SK-N-SH (cell line): ENCODE data around the gene STX18. TPM values are rescaled to one million over a fixed set of nuclear protein-coding genes. Genes with fewer than 3 reads are reported as not detected.

Source experiments
- CTCF ChIA-PET: fragments of 300-600, 350-600 bp; formaldehyde crosslinking; extraction: SDS; loops from one replicate; lab custom pipeline; 2021; lab: Yijun Ruan, JAX
- POLR2A ChIA-PET: fragments of 350-600 bp; sonication (Branson Sonifier 250); formaldehyde crosslinking; extraction: SDS; loops from one replicate; lab custom pipeline; 2020; ENCODE audit warnings: antibody characterized with exemption, inconsistent platforms; lab: Yijun Ruan, JAX
- DNase-seq: peaks from one replicate; pipeline ENCODE4 v3.0.0; 2012
- H2AFZ ChIP-seq: fragments of 200-600 bp; sonication (generic); 2 replicates; pipeline ENCODE4 v1.8.1; 2016; ENCODE audit warnings: antibody characterized with exemption, mild to moderate bottlenecking, low read depth
- H3F3A ChIP-seq: fragments of 200-600 bp; sonication (generic); replicated peaks from 2 replicates; pipeline ENCODE3; 2016; ENCODE audit warnings: antibody characterized with exemption, mild to moderate bottlenecking; ENCODE audit not compliant: insufficient read depth
- H3K27ac ChIP-seq, 2 experiments: fragments of 200-500 bp in 1 of 2; fragments of 200-600 bp in 1 of 2; sonication (Bioruptor generic) in 1 of 2; sonication (generic), shearing (Covaris generic) in 1 of 2; 2 replicates each; pipeline versions ENCODE4 v1.5.1 to v1.6.1; 2014 to 2016; ENCODE audit warnings: low read depth in 2 of 2, inconsistent platforms in 1 of 2, low read length in 1 of 2, mild to moderate bottlenecking in 1 of 2, mixed read lengths in 1 of 2
- H3K27me3 ChIP-seq: fragments of 200-600 bp; sonication (generic), shearing (Covaris generic); 2 replicates; pipeline ENCODE4 v1.6.1; 2016; ENCODE audit warnings: mixed run types; ENCODE audit not compliant: insufficient read depth
- H3K36me3 ChIP-seq, 2 experiments: fragments of 200-500 bp in 1 of 2; fragments of 200-600 bp in 1 of 2; sonication (Bioruptor generic) in 1 of 2; sonication (generic) in 1 of 2; replicated peaks in 1 of 2; 2 replicates each; pipeline versions ENCODE3 to v1.5.1; 2014 to 2016; ENCODE audit warnings: low read length in 1 of 2, mild to moderate bottlenecking in 1 of 2; ENCODE audit not compliant: insufficient read depth in 2 of 2, control insufficient read depth in 1 of 2
- H3K4me1 ChIP-seq, 2 experiments: fragments of 200-500 bp in 1 of 2; fragments of 200-600 bp in 1 of 2; sonication (Bioruptor generic) in 1 of 2; sonication (generic), shearing (Covaris generic) in 1 of 2; 2 replicates each; pipeline versions ENCODE4 v1.5.1 to v1.6.1; 2014 to 2016; ENCODE audit warnings: low read depth in 1 of 2, low read length in 1 of 2, mixed run types in 1 of 2; ENCODE audit not compliant: insufficient read depth in 2 of 2, control insufficient read depth in 1 of 2
- H3K4me2 ChIP-seq: fragments of 200-600 bp; sonication (generic), shearing (Covaris generic); 2 replicates; pipeline ENCODE4 v1.6.1; 2017; ENCODE audit warnings: mixed run types
- H3K4me3 ChIP-seq, 2 experiments: fragments of 200-500 bp in 1 of 2; fragments of 200-600 bp in 1 of 2; sonication (Bioruptor generic) in 1 of 2; sonication (generic), shearing (Covaris generic) in 1 of 2; 2 replicates each; pipeline versions ENCODE4 v1.5.1 to v1.8.1; 2014 to 2016; ENCODE audit warnings: low read depth in 2 of 2, inconsistent platforms in 1 of 2, low read length in 1 of 2, mild to moderate bottlenecking in 1 of 2, mixed read lengths in 1 of 2, moderate library complexity in 1 of 2
- H3K79me2 ChIP-seq: fragments of 200-600 bp; sonication (generic); 2 replicates; pipeline ENCODE4 v1.8.1; 2017; ENCODE audit warnings: mild to moderate bottlenecking; ENCODE audit not compliant: insufficient read depth
- H3K9ac ChIP-seq: fragments of 200-600 bp; sonication (generic); 2 replicates; pipeline ENCODE4 v1.6.1; 2017; ENCODE audit warnings: mixed run types
- H3K9me2 ChIP-seq: fragments of 200-600 bp; sonication (generic); 2 replicates; pipeline ENCODE4 v1.6.1; 2017; ENCODE audit warnings: mixed run types
- H3K9me3 ChIP-seq: fragments of 200-600 bp; sonication (generic); 2 replicates; pipeline ENCODE4 v1.6.1; 2017; ENCODE audit warnings: mixed run types, mild to moderate bottlenecking, moderate library complexity
- H4K20me1 ChIP-seq: fragments of 200-600 bp; sonication (generic); 2 replicates; pipeline ENCODE4 v1.6.1; 2017; ENCODE audit warnings: mild to moderate bottlenecking, mixed run types; ENCODE audit not compliant: insufficient read depth
- CHD2 ChIP-seq: fragments of 150-350 bp; IDR thresholded peaks from 2 replicates; pipeline ENCODE4 v1.6.1; 2018; ENCODE audit warnings: low read length; ENCODE audit not compliant: partially characterized antibody
- ELF1 ChIP-seq: IDR thresholded peaks from 2 replicates; pipeline ENCODE4 v1.4.0; 2012
- EP300 ChIP-seq, 2 experiments: IDR thresholded peaks; 2 replicates each; pipeline versions ENCODE4 v1.4.0 to v1.6.1; 2012; ENCODE audit warnings: borderline replicate concordance in 1 of 2, low read depth in 1 of 2, low read length in 1 of 2
- EZH2phosphoT487 ChIP-seq: fragments of 200-600 bp; sonication (generic); IDR thresholded peaks from 2 replicates; pipeline ENCODE4 v1.6.1; 2017; ENCODE audit warnings: low read depth, mixed run types, mild to moderate bottlenecking, antibody characterized with exemption, moderate library complexity, borderline replicate concordance
- FOSL2 ChIP-seq: IDR thresholded peaks from 2 replicates; pipeline ENCODE4 v1.4.0; 2012; ENCODE audit warnings: low read depth, mild to moderate bottlenecking, moderate library complexity, borderline replicate concordance
- FOXJ3 ChIP-seq: sonication (generic); formaldehyde crosslinking; IDR thresholded peaks from 2 replicates; pipeline ENCODE4 v1.5.1; 2020; ENCODE audit warnings: mild to moderate bottlenecking, missing genetic modification reagents
- FOXM1 ChIP-seq: IDR thresholded peaks from 2 replicates; pipeline ENCODE4 v1.4.0; 2012; ENCODE audit warnings: low read depth, mild to moderate bottlenecking
- GABPA ChIP-seq: IDR thresholded peaks from 2 replicates; pipeline ENCODE4 v1.4.0; 2012; ENCODE audit warnings: low read depth, mild to moderate bottlenecking
- MEF2A ChIP-seq: IDR thresholded peaks from 2 replicates; pipeline ENCODE4 v1.4.0; 2012; ENCODE audit warnings: low read depth, borderline replicate concordance
- MXI1 ChIP-seq: IDR thresholded peaks from 2 replicates; pipeline ENCODE4 v1.6.1; 2012; ENCODE audit warnings: mild to moderate bottlenecking, low read depth, low read length, improper control_type of control experiment
- POLR2AphosphoS5 ChIP-seq: IDR thresholded peaks from 2 replicates; pipeline ENCODE4 v1.6.1; 2012; ENCODE audit warnings: low read depth, low read length
- RCOR1 ChIP-seq: fragments of 150-350 bp; IDR thresholded peaks from 2 replicates; pipeline ENCODE4 v1.6.1; 2017; ENCODE audit warnings: antibody characterized with exemption, low read length
- RFX5 ChIP-seq: IDR thresholded peaks from 2 replicates; pipeline ENCODE4 v1.6.1; 2012; ENCODE audit warnings: mild to moderate bottlenecking, improper control_type of control experiment, low read length
- YY1 ChIP-seq: IDR thresholded peaks from 2 replicates; pipeline ENCODE4 v1.4.0; 2012; ENCODE audit warnings: low read depth, mild to moderate bottlenecking
- WGBS: methylation state at CpG from one replicate; pipeline ENCODE4 v1.1.6; 2017; ENCODE audit warnings: low lambda C conversion rate; 5-methylcytosine and 5-hydroxymethylcytosine counted together
- polyA plus RNA-seq, 3 experiments: library from polyadenylated mRNA; depleted of rRNA; stranded (reverse); fragments of >200 nt; gene quantifications; 2 replicates each; pipeline ENCODE4 v1.2.3, GENCODE V29; 2012
- TF ChIP-seq, protein P1 (sequence below): fragments of 150-350 bp; IDR thresholded peaks from 2 replicates; pipeline ENCODE4 v1.6.1; 2017; ENCODE audit warnings: antibody characterized with exemption, low read length, low read depth, borderline replicate concordance
- TF ChIP-seq, protein P2 (sequence below): IDR thresholded peaks from 2 replicates; pipeline ENCODE4 v1.4.0; 2012; ENCODE audit warnings: low read depth, borderline replicate concordance

The STX18 gene
- polyA plus RNA-seq, 1 of the 3 experiments (the other 2 are of a cell fraction): 17.3 TPM

DNA sequence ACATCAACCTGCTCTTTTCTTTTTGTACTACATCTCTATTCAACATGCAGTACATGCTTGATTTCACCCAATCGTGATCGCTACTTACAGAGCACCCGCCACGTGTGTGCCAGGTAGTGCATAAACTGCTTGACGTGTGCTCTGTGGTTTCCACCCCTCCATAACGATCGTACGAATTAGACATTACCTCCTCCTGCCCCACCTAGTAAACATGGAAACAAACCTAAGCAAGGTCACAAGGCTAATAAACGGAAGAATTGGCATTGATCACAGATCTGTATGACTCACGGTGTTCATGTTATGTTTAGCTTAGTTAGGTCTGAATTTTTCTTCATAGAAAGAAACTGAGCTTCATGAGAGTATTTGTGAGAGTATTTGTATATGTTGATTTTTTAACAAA, 64.1 kb downstream of the STX18 start (continued):
- TF ChIP-seq MXI1: no peak
- TF ChIP-seq, protein P1, sequence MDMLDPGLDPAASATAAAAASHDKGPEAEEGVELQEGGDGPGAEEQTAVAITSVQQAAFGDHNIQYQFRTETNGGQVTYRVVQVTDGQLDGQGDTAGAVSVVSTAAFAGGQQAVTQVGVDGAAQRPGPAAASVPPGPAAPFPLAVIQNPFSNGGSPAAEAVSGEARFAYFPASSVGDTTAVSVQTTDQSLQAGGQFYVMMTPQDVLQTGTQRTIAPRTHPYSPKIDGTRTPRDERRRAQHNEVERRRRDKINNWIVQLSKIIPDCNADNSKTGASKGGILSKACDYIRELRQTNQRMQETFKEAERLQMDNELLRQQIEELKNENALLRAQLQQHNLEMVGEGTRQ: no peak
- TF ChIP-seq GABPA: no peak
- TF ChIP-seq, protein P2, sequence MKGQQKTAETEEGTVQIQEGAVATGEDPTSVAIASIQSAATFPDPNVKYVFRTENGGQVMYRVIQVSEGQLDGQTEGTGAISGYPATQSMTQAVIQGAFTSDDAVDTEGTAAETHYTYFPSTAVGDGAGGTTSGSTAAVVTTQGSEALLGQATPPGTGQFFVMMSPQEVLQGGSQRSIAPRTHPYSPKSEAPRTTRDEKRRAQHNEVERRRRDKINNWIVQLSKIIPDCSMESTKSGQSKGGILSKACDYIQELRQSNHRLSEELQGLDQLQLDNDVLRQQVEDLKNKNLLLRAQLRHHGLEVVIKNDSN: no peak
- TF ChIP-seq YY1: no peak
- no peak for TF ChIP-seq MEF2A
- TF ChIP-seq FOXJ3 (CRISPR knock-in tag): no peak

DNA sequence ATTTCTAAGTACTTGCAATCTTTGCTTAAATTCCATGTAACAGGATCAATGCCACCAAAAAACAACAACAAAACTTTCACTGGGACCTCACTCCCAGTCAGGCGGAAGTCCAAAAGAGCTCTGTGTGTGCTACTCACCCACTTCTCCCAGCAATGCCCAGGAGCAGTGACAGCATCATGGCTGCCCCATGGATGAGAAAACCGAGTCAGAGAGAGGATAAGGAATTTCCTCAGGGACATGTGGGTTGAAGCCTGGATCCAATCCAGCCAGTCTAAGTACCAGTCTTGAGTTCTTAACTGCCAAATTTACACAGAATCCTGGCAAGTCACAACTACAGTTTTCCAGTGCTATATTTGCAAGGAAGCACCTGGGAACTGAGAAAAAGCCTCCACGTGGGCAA, 64.5 kb downstream of the STX18 start:
- WGBS: 76% methylated on average over 3 of the region's 3 CpGs

DNA sequence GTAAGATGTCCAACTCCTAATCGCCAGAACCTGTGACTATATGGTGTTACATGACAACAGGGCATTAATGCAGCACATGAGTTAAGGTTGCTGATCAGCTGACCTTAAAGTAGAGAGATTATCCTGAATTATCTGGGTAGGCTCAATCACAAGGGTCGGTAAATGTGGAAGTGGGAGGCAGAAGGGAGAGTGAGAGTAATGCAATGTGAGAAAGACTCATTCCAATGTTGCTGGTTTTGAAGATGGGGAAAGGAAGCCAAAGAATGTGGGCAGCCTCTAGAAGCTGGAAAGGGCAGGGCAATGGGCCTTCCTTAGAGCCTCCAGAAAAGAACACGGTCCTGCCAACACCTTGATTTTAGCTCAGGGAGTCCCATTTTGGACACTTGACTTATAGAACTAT, 67.4 kb downstream of the STX18 start:
- Histone ChIP-seq H3K9me3 (no peaks in the 10 kb centered on the region), H3K79me2 (peaks cover 15% of the 10 kb centered on the region; the same call in 1 of the 2 replicates), H3K36me3 (peaks cover 0 to 17% of the 10 kb centered on the region in 2 experiments), H3K9me2 (no peaks in the 10 kb centered on the region), H3F3A (no peaks in the 10 kb centered on the region), H3K4me3 (no peak overlapping the region), H3K27me3 (no peaks in the 10 kb centered on the region), H3K4me2 (no peak overlapping the region), H3K4me1 (peaks cover 0 to 12% of the 10 kb centered on the region in 2 experiments; a peak in 2 of 4 replicates), H4K20me1 (peaks cover 3% of the 10 kb centered on the region; the same call in 1 of the 2 replicates), H3K9ac (no peak overlapping the region), H3K27ac (no peak overlapping the region), H2AFZ (no peak overlapping the region)
- DNase-seq: no peak
- POLR2A ChIA-PET: no interaction called here
- 93% methylated on average over 3 of the region's 3 CpGs for WGBS
- CTCF ChIA-PET: interaction anchor here (0.9 to 2.6 kb wide), 5 partner anchors 9 to 45 kb away, joined by 3 to 12 read pairs (median 5); no protein-coding TSS in a partner anchor
- no peak for TF ChIP-seq EP300 (IDR thresholded peaks at IDR 0.05; ENCODE audit: borderline replicate concordance in 1 of 2, low read depth in 1 of 2, low read length in 1 of 2)
- no peak for TF ChIP-seq ELF1
- TF ChIP-seq FOSL2: no peak
- TF ChIP-seq POLR2AphosphoS5: no peak
- TF ChIP-seq CHD2: no peak
- no peak for TF ChIP-seq EZH2phosphoT487
- TF ChIP-seq FOXM1: no peak
- no peak for TF ChIP-seq RFX5

More for the DNA sequence above, 64.5 kb downstream of the STX18 start:
- Histone ChIP-seq H4K20me1 (peaks cover 7% of the 10 kb centered on the region; the same call in 1 of the 2 replicates), H3K79me2 (peaks cover 8% of the 10 kb centered on the region; the same call in 1 of the 2 replicates), H3K4me2 (no peak overlapping the region), H3K4me1 (peaks cover 4 to 12% of the 10 kb centered on the region in 2 experiments; a peak in 2 of 4 replicates), H3F3A (peaks cover 4% of the 10 kb centered on the region), H3K36me3 (no peaks in the 10 kb centered on the region), H3K27ac (no peak overlapping the region), H3K4me3 (no peak overlapping the region), H3K9me3 (no peaks in the 10 kb centered on the region), H2AFZ (no peak overlapping the region), H3K27me3 (no peaks in the 10 kb centered on the region), H3K9me2 (no peaks in the 10 kb centered on the region), H3K9ac (no peak overlapping the region)
- CTCF ChIA-PET: interaction anchor here (0.8 to 4.8 kb wide), 5 partner anchors 12 to 403 kb away, joined by 3 to 37 read pairs (median 3); no protein-coding TSS in a partner anchor
- POLR2A ChIA-PET: no interaction called here
- DNase-seq: no peak
- TF ChIP-seq RCOR1: no peak
- TF ChIP-seq YY1: no peak
